COLO829 (cell line): ENCODE results near the gene PDE4DIP.
"Not testable (repeated sequence)": the region's sequence is repeated elsewhere in the genome, so short reads cannot be mapped to it uniquely, and the experiment has no call there.

ENCODE experiments used
- DNase-seq: peaks from one replicate; pipeline ENCODE4 v3.0.0; 2012; ENCODE audit warnings: low spot score

The PDE4DIP gene

GRCh38 chr1:148975866-148976537 lies 131.8 kb downstream of the PDE4DIP start:
- not testable (repeated sequence) for DNase-seq

GRCh38 chr1:148977785-148978184 lies 133.6 kb downstream of the PDE4DIP start:
- DNase-seq: not testable (repeated sequence)

GRCh38 chr1:148989378-148989777 lies 145.2 kb downstream of the PDE4DIP start:
- DNase-seq: not testable (repeated sequence)

GRCh38 chr1:148990233-148990788 lies 146.1 kb downstream of the PDE4DIP start:
- not testable (repeated sequence) for DNase-seq

GRCh38 chr1:148991818-148992217 lies 147.6 kb downstream of the PDE4DIP start:
- DNase-seq: not testable (repeated sequence)

- DNase-seq: not testable (repeated sequence)
Observed at GRCh38 chr1:148992364-148992763, 148.1 kb downstream of the PDE4DIP start.

GRCh38 chr1:148996449-148997224 lies 152.4 kb downstream of the PDE4DIP start:
- not testable (repeated sequence) for DNase-seq

- not testable (repeated sequence) for DNase-seq
Observed at GRCh38 chr1:148997405-148997804, 153.2 kb downstream of the PDE4DIP start.

GRCh38 chr1:149002664-149003063 lies 158.4 kb downstream of the PDE4DIP start:
- DNase-seq: not testable (repeated sequence)

GRCh38 chr1:149008326-149008725 lies 164.1 kb downstream of the PDE4DIP start:
- not testable (repeated sequence) for DNase-seq

- DNase-seq: not testable (repeated sequence)
Observed at GRCh38 chr1:149008769-149009168, 164.5 kb downstream of the PDE4DIP start.

- not testable (repeated sequence) for DNase-seq
Observed at GRCh38 chr1:149009761-149010160, 165.5 kb downstream of the PDE4DIP start.

GRCh38 chr1:149012599-149012998 lies 168.4 kb downstream of the PDE4DIP start:
- DNase-seq: not testable (repeated sequence)

GRCh38 chr1:149013513-149013912 lies 169.3 kb downstream of the PDE4DIP start:
- not testable (repeated sequence) for DNase-seq

GRCh38 chr1:149015522-149015921 lies 171.3 kb downstream of the PDE4DIP start:
- DNase-seq: not testable (repeated sequence)

GRCh38 chr1:149016626-149017025 lies 172.4 kb downstream of the PDE4DIP start:
- DNase-seq: not testable (repeated sequence)

- DNase-seq: not testable (repeated sequence)
Observed at GRCh38 chr1:149018577-149018976, 174.3 kb downstream of the PDE4DIP start.

GRCh38 chr1:149024327-149024726 lies 180.1 kb downstream of the PDE4DIP start:
- not testable (repeated sequence) for DNase-seq

GRCh38 chr1:149033916-149034315 lies 189.7 kb downstream of the PDE4DIP start:
- not testable (repeated sequence) for DNase-seq

GRCh38 chr1:149043056-149043455 lies 198.8 kb downstream of the PDE4DIP start:
- not testable (repeated sequence) for DNase-seq

GRCh38 chr1:149064611-149065010 lies 220.4 kb downstream of the PDE4DIP start:
- not testable (repeated sequence) for DNase-seq

GRCh38 chr1:149075505-149076127 lies 231.4 kb downstream of the PDE4DIP start:
- not testable (repeated sequence) for DNase-seq
